ENCODE measurements around the gene RANBP17. TPM values are rescaled to one million over a fixed set of nuclear protein-coding genes. Genes with fewer than 3 reads are reported as not detected.

Gene RANBP17
- total RNA-seq, 2 donors from 2014 or later, result 26.6 to 28.0 TPM

DNA sequence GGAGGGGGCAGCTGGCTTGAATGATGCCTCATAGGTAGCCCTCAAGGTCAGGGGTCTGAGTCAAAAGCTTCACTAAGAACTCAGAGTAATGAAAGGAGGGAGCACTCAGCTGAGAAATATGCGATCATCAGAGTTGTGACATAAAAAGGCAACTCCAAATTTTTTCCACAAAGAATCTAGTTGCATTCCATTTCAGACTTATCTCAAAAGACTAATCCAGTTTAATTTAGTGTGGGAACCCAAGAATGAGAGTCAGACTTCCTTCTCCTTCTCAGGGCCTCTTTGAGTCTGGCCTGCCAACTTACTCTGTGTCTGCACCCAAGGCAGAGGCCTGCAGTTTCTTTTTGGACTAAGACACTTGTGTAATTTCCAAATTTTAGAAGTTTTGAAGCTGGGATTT lies 43.6 kb upstream of the RANBP17 start:
- no peak overlapping the region for H3K4me3 Mint-ChIP-seq
- no peak for DNase-seq
- Histone ChIP-seq H3K27ac (ENCODE audit: low read depth, low read length) (no peak overlapping the region), H3K4me3 (ENCODE audit: low read length) (no peak overlapping the region), H3K9me3 (ENCODE audit: control insufficient read depth, low read length) (no peaks in the 10 kb centered on the region), H3K4me1 (ENCODE audit: control insufficient read depth, insufficient read depth, low read length) (no peaks in the 10 kb centered on the region), H3K36me3 (ENCODE audit: control insufficient read depth, insufficient read depth, low read length) (no peaks in the 10 kb centered on the region), H3K27me3 (ENCODE audit: control insufficient read depth, insufficient read depth, low read length, poor library complexity, severe bottlenecking) (no peaks in the 10 kb centered on the region), H3K9ac (ENCODE audit: extremely low read depth, low read length, poor library complexity, severe bottlenecking) (no peak overlapping the region)
- WGBS, 2 experiments (ENCODE audit: insufficient coverage in 1 of 2, insufficient read length in 1 of 2), result 93% methylated on average over 1 of the region's 1 CpG; no CpG with 5 or more reads in 1 of the 2 experiments
- H3K36me3 Mint-ChIP-seq (ENCODE audit: low read depth), result no peaks in the 10 kb centered on the region
- no peaks in the 10 kb centered on the region for H3K4me1 Mint-ChIP-seq
- TF ChIP-seq, protein P1, sequence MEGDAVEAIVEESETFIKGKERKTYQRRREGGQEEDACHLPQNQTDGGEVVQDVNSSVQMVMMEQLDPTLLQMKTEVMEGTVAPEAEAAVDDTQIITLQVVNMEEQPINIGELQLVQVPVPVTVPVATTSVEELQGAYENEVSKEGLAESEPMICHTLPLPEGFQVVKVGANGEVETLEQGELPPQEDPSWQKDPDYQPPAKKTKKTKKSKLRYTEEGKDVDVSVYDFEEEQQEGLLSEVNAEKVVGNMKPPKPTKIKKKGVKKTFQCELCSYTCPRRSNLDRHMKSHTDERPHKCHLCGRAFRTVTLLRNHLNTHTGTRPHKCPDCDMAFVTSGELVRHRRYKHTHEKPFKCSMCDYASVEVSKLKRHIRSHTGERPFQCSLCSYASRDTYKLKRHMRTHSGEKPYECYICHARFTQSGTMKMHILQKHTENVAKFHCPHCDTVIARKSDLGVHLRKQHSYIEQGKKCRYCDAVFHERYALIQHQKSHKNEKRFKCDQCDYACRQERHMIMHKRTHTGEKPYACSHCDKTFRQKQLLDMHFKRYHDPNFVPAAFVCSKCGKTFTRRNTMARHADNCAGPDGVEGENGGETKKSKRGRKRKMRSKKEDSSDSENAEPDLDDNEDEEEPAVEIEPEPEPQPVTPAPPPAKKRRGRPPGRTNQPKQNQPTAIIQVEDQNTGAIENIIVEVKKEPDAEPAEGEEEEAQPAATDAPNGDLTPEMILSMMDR (conservative IDR thresholded peaks at IDR 0.05), result no peak
- H3K9me3 Mint-ChIP-seq, result no peaks in the 10 kb centered on the region
- no peak overlapping the region for H3K27ac Mint-ChIP-seq
- H3K27me3 Mint-ChIP-seq (ENCODE audit: insufficient read depth), result no peaks in the 10 kb centered on the region

DNA sequence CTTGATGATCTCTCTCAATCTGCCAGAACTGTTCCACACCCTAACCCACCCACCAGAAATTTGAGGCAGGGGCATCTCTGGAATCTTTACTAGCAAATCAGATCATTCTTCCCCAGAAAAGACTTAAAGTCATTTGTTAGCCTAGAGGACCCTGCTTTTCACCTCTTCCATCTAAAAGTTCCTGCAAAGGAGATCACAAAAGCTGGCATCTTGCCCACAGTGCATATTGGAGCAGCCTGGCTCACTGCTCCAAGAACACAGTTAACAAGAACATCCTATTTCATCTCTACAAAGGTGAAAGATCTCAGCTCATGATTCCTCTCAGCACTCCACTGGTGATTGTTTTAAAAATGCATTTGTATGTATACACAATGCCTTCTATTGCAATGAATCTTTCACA lies 42.0 kb upstream of the RANBP17 start:
- Mint-ChIP-seq H3K27me3 (ENCODE audit: insufficient read depth) (no peaks in the 10 kb centered on the region), H3K4me3 (no peak overlapping the region), H3K36me3 (ENCODE audit: low read depth) (no peaks in the 10 kb centered on the region), H3K4me1 (no peaks in the 10 kb centered on the region), H3K27ac (no peak overlapping the region), H3K9me3 (peaks cover 2% of the 10 kb centered on the region)
- Histone ChIP-seq H3K9ac (ENCODE audit: extremely low read depth, low read length, poor library complexity, severe bottlenecking) (no peak overlapping the region), H3K27ac (ENCODE audit: low read depth, low read length) (no peak overlapping the region), H3K36me3 (ENCODE audit: control insufficient read depth, insufficient read depth, low read length) (no peaks in the 10 kb centered on the region), H3K27me3 (ENCODE audit: control insufficient read depth, insufficient read depth, low read length, poor library complexity, severe bottlenecking) (no peaks in the 10 kb centered on the region), H3K9me3 (ENCODE audit: control insufficient read depth, low read length) (peaks cover 6% of the 10 kb centered on the region), H3K4me3 (ENCODE audit: low read length) (no peak overlapping the region), H3K4me1 (ENCODE audit: control insufficient read depth, insufficient read depth, low read length) (no peaks in the 10 kb centered on the region)
- TF ChIP-seq, protein P1 (conservative IDR thresholded peaks at IDR 0.05), result no peak
- DNase-seq, result no peak

DNA sequence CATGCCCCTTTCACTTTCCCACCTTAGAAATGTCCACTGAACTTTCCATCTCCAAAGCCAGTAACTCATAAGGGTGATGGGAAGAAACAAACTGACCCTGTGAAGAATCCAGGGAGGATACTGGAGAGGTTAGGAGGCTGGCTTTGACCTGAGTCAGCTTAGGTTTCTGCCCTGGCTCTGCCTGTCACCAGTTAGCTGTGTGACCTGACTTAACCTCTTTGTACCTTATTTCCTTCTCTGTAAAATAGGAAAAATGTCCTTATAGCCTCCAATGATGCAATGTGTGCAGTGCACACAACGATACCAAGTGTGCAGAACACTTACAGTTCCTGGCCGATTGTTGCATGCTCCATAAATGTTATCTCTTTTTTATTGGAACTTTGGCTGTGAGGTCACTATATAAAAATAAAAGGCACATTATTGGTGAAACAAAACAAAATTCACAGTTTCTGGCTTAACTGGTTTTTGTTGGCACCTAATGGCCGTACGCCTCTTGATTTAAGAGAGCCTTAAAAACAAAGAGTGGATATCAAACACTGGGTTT lies 40.5 kb upstream of the RANBP17 start:
- no peaks in the 10 kb centered on the region for H3K27me3 Mint-ChIP-seq (ENCODE audit: insufficient read depth)
- no peak overlapping the region for H3K27ac Mint-ChIP-seq
- Histone ChIP-seq H3K27ac (ENCODE audit: low read depth, low read length) (no peak overlapping the region), H3K36me3 (ENCODE audit: control insufficient read depth, insufficient read depth, low read length) (no peaks in the 10 kb centered on the region), H3K9ac (ENCODE audit: extremely low read depth, low read length, poor library complexity, severe bottlenecking) (no peak overlapping the region), H3K4me3 (ENCODE audit: low read length) (no peak overlapping the region), H3K27me3 (ENCODE audit: control insufficient read depth, insufficient read depth, low read length, poor library complexity, severe bottlenecking) (no peaks in the 10 kb centered on the region), H3K4me1 (ENCODE audit: control insufficient read depth, insufficient read depth, low read length) (no peaks in the 10 kb centered on the region), H3K9me3 (ENCODE audit: control insufficient read depth, low read length) (peaks cover 19% of the 10 kb centered on the region)
- H3K36me3 Mint-ChIP-seq (ENCODE audit: low read depth), result peaks cover 4% of the 10 kb centered on the region
- H3K4me3 Mint-ChIP-seq, result no peak overlapping the region
- WGBS, 2 experiments (ENCODE audit: insufficient coverage in 1 of 2, insufficient read length in 1 of 2), result 93 to 97% methylated on average over 4 of the region's 4 CpGs
- no peaks in the 10 kb centered on the region for H3K4me1 Mint-ChIP-seq
- H3K9me3 Mint-ChIP-seq, result peaks cover 17% of the 10 kb centered on the region
- TF ChIP-seq, protein P1 (conservative IDR thresholded peaks at IDR 0.05), result no peak
- DNase-seq, result no peak
